Transverse colon (tissue), 3 donors: ENCODE results near the gene MRPS11.

ENCODE experiments used
- CTCF ChIP-seq, 5 experiments: fragments of 200-600 bp in 3 of 5; fragments of 450-650 bp in 2 of 5; sonication (generic) in 3 of 5; IDR thresholded peaks; 1 replicate in 2 of 5; 2 replicates in 3 of 5; pipeline ENCODE4 v1.5.1; 2016 to 2017; ENCODE audit warnings: antibody characterized with exemption in 5 of 5, inconsistent platforms in 3 of 5, mild to moderate bottlenecking in 2 of 5, moderate library complexity in 1 of 5
- EP300 ChIP-seq: sonication (generic); formaldehyde crosslinking; IDR thresholded peaks from one replicate; pipeline ENCODE4 v1.6.1; 2017; ENCODE audit warnings: antibody characterized with exemption, low read depth
- POLR2A ChIP-seq: fragments of 450-650 bp; IDR thresholded peaks from one replicate; pipeline ENCODE4 v1.6.1; 2016; ENCODE audit warnings: antibody characterized with exemption, mild to moderate bottlenecking, moderate library complexity

- no peak for TF ChIP-seq CTCF (IDR thresholded peaks at IDR 0.05)
- no peak for TF ChIP-seq POLR2A
- no peak for TF ChIP-seq EP300
These were observed 13.3 kb upstream of the MRPS11 start for GRCh38 chr15:88454236-88454635.
